Measurements from ENCODE around the gene CLASP1. TPM values are rescaled to one million over a fixed set of nuclear protein-coding genes. Genes with fewer than 3 reads are reported as not detected.

CLASP1 gene
- total and polyA plus RNA-seq, 8 donors = 5.7 to 188 (median 20.8) TPM

DNA sequence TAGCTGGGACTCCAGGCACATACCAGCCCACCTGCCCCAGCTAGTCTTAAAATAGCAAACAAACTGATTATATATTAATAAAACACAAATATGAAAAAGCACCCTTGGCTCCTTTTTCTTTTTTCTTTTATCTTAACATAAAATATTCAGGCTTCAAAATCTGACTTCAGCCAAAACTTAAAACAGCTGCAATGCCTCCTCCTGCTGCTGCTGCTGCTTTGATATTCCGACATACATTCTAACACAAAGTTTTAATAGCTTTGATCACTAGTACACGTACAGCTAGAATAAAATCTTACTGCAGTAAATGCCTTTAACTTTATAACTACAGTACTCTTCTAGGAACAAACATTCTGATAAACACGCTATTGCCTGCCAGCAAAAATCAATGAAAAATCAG, 190.0 kb downstream of the CLASP1 start:
- TF ChIP-seq EP300 (IDR thresholded peaks at IDR 0.05) = no peak
- Histone ChIP-seq H3K4me1 (no peaks in the 10 kb centered on the region), H3K27me3 (no peaks in the 10 kb centered on the region), H3K36me3 (peaks cover 0 to 94% (median 90%) of the 10 kb centered on the region in 4 donors), H3K9me3 (no peaks in the 10 kb centered on the region), H3K27ac (no peak overlapping the region), H3K4me3 (no peak overlapping the region)
- intact Hi-C loops (cut with DNase I; ENCODE audit: low total_unique reads) = no loop called here
- no peak for DNase-seq
- 88 to 97% (median 92%) methylated on average over 3 of the region's 3 CpGs for WGBS, 5 donors

DNA sequence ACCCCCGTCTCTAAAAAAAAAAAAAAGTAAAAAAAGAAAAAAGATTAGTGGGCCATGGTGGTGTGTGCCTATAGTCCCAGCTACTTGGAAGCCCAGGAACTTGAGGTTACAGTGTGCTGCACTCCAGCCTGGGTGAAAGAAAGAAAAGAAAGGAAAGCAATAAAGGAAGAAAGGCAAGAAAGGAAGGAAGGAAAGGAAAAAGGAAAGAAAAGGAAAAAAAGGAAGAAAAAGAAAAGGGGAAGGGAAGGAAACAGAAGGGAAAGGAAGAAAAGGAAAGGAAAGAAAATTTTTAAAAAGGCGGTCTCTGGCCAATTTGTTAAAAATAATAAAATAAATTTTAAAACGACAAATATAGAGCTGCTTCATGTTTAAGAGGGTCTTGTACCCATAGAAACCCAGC, 192.9 kb downstream of the CLASP1 start:
- Histone ChIP-seq H3K4me3 (no peak overlapping the region), H3K27me3 (no peaks in the 10 kb centered on the region), H3K36me3 (peaks cover 3 to 99% (median 96%) of the 10 kb centered on the region in 4 donors), H3K9me3 (no peaks in the 10 kb centered on the region), H3K4me1 (no peaks in the 10 kb centered on the region), H3K27ac (no peak overlapping the region)
- intact Hi-C loops (cut with DNase I; ENCODE audit: low total_unique reads) = no loop called here
- DNase-seq = no peak
- TF ChIP-seq, protein P1, sequence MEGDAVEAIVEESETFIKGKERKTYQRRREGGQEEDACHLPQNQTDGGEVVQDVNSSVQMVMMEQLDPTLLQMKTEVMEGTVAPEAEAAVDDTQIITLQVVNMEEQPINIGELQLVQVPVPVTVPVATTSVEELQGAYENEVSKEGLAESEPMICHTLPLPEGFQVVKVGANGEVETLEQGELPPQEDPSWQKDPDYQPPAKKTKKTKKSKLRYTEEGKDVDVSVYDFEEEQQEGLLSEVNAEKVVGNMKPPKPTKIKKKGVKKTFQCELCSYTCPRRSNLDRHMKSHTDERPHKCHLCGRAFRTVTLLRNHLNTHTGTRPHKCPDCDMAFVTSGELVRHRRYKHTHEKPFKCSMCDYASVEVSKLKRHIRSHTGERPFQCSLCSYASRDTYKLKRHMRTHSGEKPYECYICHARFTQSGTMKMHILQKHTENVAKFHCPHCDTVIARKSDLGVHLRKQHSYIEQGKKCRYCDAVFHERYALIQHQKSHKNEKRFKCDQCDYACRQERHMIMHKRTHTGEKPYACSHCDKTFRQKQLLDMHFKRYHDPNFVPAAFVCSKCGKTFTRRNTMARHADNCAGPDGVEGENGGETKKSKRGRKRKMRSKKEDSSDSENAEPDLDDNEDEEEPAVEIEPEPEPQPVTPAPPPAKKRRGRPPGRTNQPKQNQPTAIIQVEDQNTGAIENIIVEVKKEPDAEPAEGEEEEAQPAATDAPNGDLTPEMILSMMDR (IDR thresholded peaks at IDR 0.05) = no peak
- no peak for TF ChIP-seq POLR2AphosphoS5 (IDR thresholded peaks at IDR 0.05)
- no peak for TF ChIP-seq POLR2A (IDR thresholded peaks at IDR 0.05)
- WGBS, 5 donors = 92 to 97% (median 96%) methylated on average over 3 of the region's 3 CpGs

- TF ChIP-seq, protein P1 (IDR thresholded peaks at IDR 0.05) = no peak
- no peak for TF ChIP-seq EP300 (IDR thresholded peaks at IDR 0.05)
- TF ChIP-seq POLR2A (IDR thresholded peaks at IDR 0.05) = no peak
- no peak for TF ChIP-seq POLR2AphosphoS5 (IDR thresholded peaks at IDR 0.05)
- WGBS, 5 donors = 60 to 88% (median 84%) methylated on average over 5 of the region's 5 CpGs
- intact Hi-C loops (cut with DNase I; ENCODE audit: low total_unique reads) = no loop called here
- Histone ChIP-seq H3K4me1 (no peaks in the 10 kb centered on the region), H3K27ac (no peak overlapping the region), H3K36me3 (peaks cover 4 to 99% (median 96%) of the 10 kb centered on the region in 4 donors), H3K27me3 (no peaks in the 10 kb centered on the region), H3K4me3 (no peak overlapping the region), H3K9me3 (no peaks in the 10 kb centered on the region)
- no peak for DNase-seq
Observed at GRCh38 chr2:121455446-121455845, 193.8 kb downstream of the CLASP1 start.

DNA sequence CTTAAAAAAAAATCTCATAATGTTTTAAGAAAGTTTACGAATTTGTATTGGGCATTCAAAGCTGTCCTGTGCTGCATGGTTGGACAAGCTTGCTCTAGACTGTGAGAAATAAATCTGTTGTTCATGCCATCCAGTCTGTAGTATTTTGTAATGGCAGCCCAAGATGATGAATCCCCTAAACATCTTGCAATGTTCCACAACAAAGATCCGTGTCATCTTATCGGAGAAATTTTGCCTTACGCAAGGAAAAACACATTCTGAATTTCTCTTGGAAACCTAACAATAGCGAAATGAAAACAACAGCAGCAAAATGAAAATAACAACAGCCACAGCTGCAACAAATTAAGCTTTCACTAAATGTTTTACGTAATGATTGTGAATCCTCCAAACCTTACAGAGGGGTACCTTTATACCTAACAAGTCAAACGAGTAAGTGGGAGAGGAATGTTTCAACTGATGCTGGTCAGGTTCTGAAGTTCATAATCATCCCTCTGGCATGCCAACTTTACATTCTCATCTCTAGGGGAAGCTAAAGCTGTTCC, 194.6 kb downstream of the CLASP1 start:
- Histone ChIP-seq H3K4me1 (no peaks in the 10 kb centered on the region), H3K27ac (no peak overlapping the region), H3K4me3 (no peak overlapping the region), H3K36me3 (peaks cover 4 to 99% (median 96%) of the 10 kb centered on the region in 4 donors), H3K9me3 (no peaks in the 10 kb centered on the region), H3K27me3 (no peaks in the 10 kb centered on the region)
- 93 to 98% (median 95%) methylated on average over 7 of the region's 7 CpGs for WGBS, 5 donors
- DNase-seq = no peak
- TF ChIP-seq, protein P1 (IDR thresholded peaks at IDR 0.05) = no peak
- TF ChIP-seq POLR2AphosphoS5 (IDR thresholded peaks at IDR 0.05) = no peak
- no peak for TF ChIP-seq POLR2A (IDR thresholded peaks at IDR 0.05)
- TF ChIP-seq EP300 (IDR thresholded peaks at IDR 0.05) = no peak
- intact Hi-C loops (cut with DNase I; ENCODE audit: low total_unique reads) = no loop called here

DNA sequence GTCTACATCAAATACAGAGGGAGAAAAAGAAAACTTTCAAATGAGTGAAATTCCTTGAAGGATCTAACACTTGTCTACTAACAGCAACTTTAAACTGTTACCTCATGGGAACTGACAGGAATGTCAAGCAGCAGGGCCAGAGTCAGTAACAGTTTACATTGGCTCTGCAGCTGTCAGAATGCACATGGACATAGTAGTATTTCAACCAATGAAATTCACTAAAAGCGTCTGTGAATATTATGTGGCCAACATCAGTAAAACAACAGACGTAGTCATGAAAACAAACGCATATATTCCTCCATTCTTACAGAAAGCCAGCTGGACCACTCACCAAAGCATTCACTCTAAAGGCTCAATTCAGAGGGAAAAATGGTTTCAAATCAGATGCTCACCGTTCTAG, 197.9 kb downstream of the CLASP1 start:
- no peak for TF ChIP-seq EP300 (IDR thresholded peaks at IDR 0.05)
- no peak for TF ChIP-seq POLR2A (IDR thresholded peaks at IDR 0.05)
- TF ChIP-seq, protein P1 (IDR thresholded peaks at IDR 0.05) = no peak
- no peak for TF ChIP-seq POLR2AphosphoS5 (IDR thresholded peaks at IDR 0.05)
- intact Hi-C loops (cut with DNase I; ENCODE audit: low total_unique reads) = no loop called here
- no peak for DNase-seq
- Histone ChIP-seq H3K27me3 (no peaks in the 10 kb centered on the region), H3K4me3 (no peak overlapping the region), H3K4me1 (no peaks in the 10 kb centered on the region), H3K27ac (no peak overlapping the region), H3K36me3 (peaks cover 33 to 100% (median 98%) of the 10 kb centered on the region in 4 donors), H3K9me3 (no peaks in the 10 kb centered on the region)
- WGBS, 5 donors = 68 to 83% (median 75%) methylated on average over 4 of the region's 4 CpGs

Data from stomach (tissue), 9 donors.